Fibroblast of skin of abdomen (primary cell): ENCODE results near the gene GLT6D1.

Source experiments
- DNase-seq: peaks from one replicate; pipeline ENCODE4 v3.0.0-alpha.2; 2013

The GLT6D1 gene

GRCh38 chr9:135582966-135583687 lies 56.2 kb downstream of the GLT6D1 start:
- no peak for DNase-seq

- no peak for DNase-seq
These were observed 56.8 kb downstream of the GLT6D1 start for GRCh38 chr9:135582541-135582940.

- DNase-seq, result no peak
These were observed 57.5 kb downstream of the GLT6D1 start for GRCh38 chr9:135581636-135582426.

GRCh38 chr9:135580664-135581380 lies 58.5 kb downstream of the GLT6D1 start:
- no peak for DNase-seq

- DNase-seq, result no peak
These were observed 59.3 kb downstream of the GLT6D1 start for GRCh38 chr9:135579889-135580660.

GRCh38 chr9:135579356-135579755 lies 60.0 kb downstream of the GLT6D1 start:
- DNase-seq, result no peak

- DNase-seq, result no peak
These were observed 62.1 kb downstream of the GLT6D1 start for GRCh38 chr9:135577256-135577655.

GRCh38 chr9:135575995-135576631 lies 63.2 kb downstream of the GLT6D1 start:
- no peak for DNase-seq

- no peak for DNase-seq
These were observed 64.4 kb downstream of the GLT6D1 start for GRCh38 chr9:135574943-135575342.

- DNase-seq, result no peak
These were observed 65.0 kb downstream of the GLT6D1 start for GRCh38 chr9:135574331-135574730.
